Stimulated activated CD8-positive, alpha-beta memory T cell treated with anti-CD3 and anti-CD28 coated beads, Interleukin-7, amount 100 ng/mL, for 48 hours (primary cell): ENCODE data around the gene DUSP16.
"Not testable (repeated sequence)": the region's sequence is repeated elsewhere in the genome, so short reads cannot be mapped to it uniquely, and the experiment has no call there.

Experiments
- DNase-seq, 2 donors: peaks; one replicate each; pipeline ENCODE4 v3.0.0-alpha.2; 2020; ENCODE audit warnings: low read depth in 1 of 2; ENCODE audit errors: extremely low read depth in 1 of 2

Gene DUSP16

GRCh38 chr12:12473223-12473622, 89.4 kb downstream of the DUSP16 start:
- DNase-seq, result no peak

- DNase-seq, result not testable (repeated sequence)
Measured at GRCh38 chr12:12471982-12472961, 90.4 kb downstream of the DUSP16 start.

- DNase-seq, result no peak
Measured at GRCh38 chr12:12470751-12471306, 91.8 kb downstream of the DUSP16 start.

GRCh38 chr12:12469386-12469785, 93.3 kb downstream of the DUSP16 start:
- DNase-seq, result no peak

- DNase-seq, result no peak
Measured at GRCh38 chr12:12468575-12468974, 94.1 kb downstream of the DUSP16 start.

GRCh38 chr12:12467688-12468261, 94.9 kb downstream of the DUSP16 start:
- DNase-seq, result no peak

- DNase-seq, result no peak
Measured at GRCh38 chr12:12467264-12467663, 95.4 kb downstream of the DUSP16 start.

- no peak for DNase-seq
Measured at GRCh38 chr12:12466157-12466556, 96.5 kb downstream of the DUSP16 start.

GRCh38 chr12:12465522-12465921, 97.1 kb downstream of the DUSP16 start:
- DNase-seq, result no peak

GRCh38 chr12:12461923-12462315, 100.7 kb downstream of the DUSP16 start:
- no peak for DNase-seq

GRCh38 chr12:12460935-12461922, 101.4 kb downstream of the DUSP16 start:
- no peak for DNase-seq

GRCh38 chr12:12456637-12457036, 106.0 kb downstream of the DUSP16 start:
- no peak for DNase-seq

GRCh38 chr12:12454315-12454714, 108.3 kb downstream of the DUSP16 start:
- no peak for DNase-seq

GRCh38 chr12:12453635-12454034, 109.0 kb downstream of the DUSP16 start:
- no peak for DNase-seq

GRCh38 chr12:12452326-12452902, 110.2 kb downstream of the DUSP16 start:
- no peak for DNase-seq

- DNase-seq, result no peak
Measured at GRCh38 chr12:12451098-12451497, 111.6 kb downstream of the DUSP16 start.

- DNase-seq, result no peak
Measured at GRCh38 chr12:12450043-12450471, 112.6 kb downstream of the DUSP16 start.

- DNase-seq, result no peak
Measured at GRCh38 chr12:12449533-12450025, 113.1 kb downstream of the DUSP16 start.

GRCh38 chr12:12447837-12448236, 114.8 kb downstream of the DUSP16 start:
- no peak for DNase-seq

GRCh38 chr12:12447236-12447635, 115.4 kb downstream of the DUSP16 start:
- DNase-seq, result no peak
